Duodenal mucosa (tissue), 2 donors: Measurements from ENCODE around the gene PRKAB1.

ENCODE experiments used
- H3K27ac ChIP-seq: one replicate; pipeline ENCODE4 v1.7.0; 2013; ENCODE audit warnings: low read depth, low read length
- H3K27me3 ChIP-seq, 2 donors: one replicate each; pipeline ENCODE4 v1.7.0; 2013; ENCODE audit warnings: low read length in 2 of 2, control low read depth in 1 of 2; ENCODE audit not compliant: insufficient read depth in 2 of 2, control insufficient read depth in 1 of 2
- H3K36me3 ChIP-seq, 2 donors: one replicate each; pipeline ENCODE4 v1.7.0; 2013; ENCODE audit warnings: low read length in 2 of 2, control low read depth in 1 of 2; ENCODE audit not compliant: insufficient read depth in 2 of 2, control insufficient read depth in 1 of 2
- H3K4me1 ChIP-seq, 2 donors: one replicate each; pipeline ENCODE4 v1.7.0; 2013; ENCODE audit warnings: low read length in 2 of 2, control low read depth in 1 of 2; ENCODE audit not compliant: insufficient read depth in 2 of 2, control insufficient read depth in 1 of 2
- H3K4me3 ChIP-seq, 2 donors: one replicate each; pipeline ENCODE4 v1.7.0; 2013; ENCODE audit warnings: low read length in 2 of 2, low read depth in 1 of 2
- H3K9ac ChIP-seq, 2 donors: one replicate each; pipeline ENCODE4 v1.7.0; 2013; ENCODE audit warnings: low read length in 2 of 2, low read depth in 1 of 2
- H3K9me3 ChIP-seq, 2 donors: one replicate each; pipeline ENCODE4 v1.7.0; 2013; ENCODE audit warnings: low read length in 2 of 2, control low read depth in 1 of 2; ENCODE audit not compliant: control insufficient read depth in 1 of 2

PRKAB1 gene

GRCh38 chr12:119682639-119683252 lies 14.8 kb downstream of the PRKAB1 start:
- no peak overlapping the region for H3K4me3 ChIP-seq
- H3K27ac ChIP-seq: peak overlapping the region; percentile 72
- no peaks in the 10 kb centered on the region for H3K27me3 ChIP-seq
- H3K36me3 ChIP-seq: peaks cover 38 to 42% of the 10 kb centered on the region in 2 donors
- peaks cover 81 to 96% of the 10 kb centered on the region in 2 donors for H3K4me1 ChIP-seq
- H3K9me3 ChIP-seq: no peaks in the 10 kb centered on the region
- peak overlapping the region in 1 of 2 donors; percentile 27 for H3K9ac ChIP-seq

- Histone ChIP-seq H3K9ac (no peak overlapping the region), H3K4me1 (peaks cover 87 to 97% of the 10 kb centered on the region in 2 donors)
These were observed 15.5 kb downstream of the PRKAB1 start for GRCh38 chr12:119683413-119683812.

GRCh38 chr12:119683816-119684215 lies 15.9 kb downstream of the PRKAB1 start:
- Histone ChIP-seq H3K4me1 (peaks cover 89 to 95% of the 10 kb centered on the region in 2 donors), H3K36me3 (peaks cover 29 to 32% of the 10 kb centered on the region in 2 donors), H3K27me3 (no peaks in the 10 kb centered on the region), H3K4me3 (no peak overlapping the region), H3K27ac (peak overlapping the region; percentile 72), H3K9ac (peak overlapping the region in 1 of 2 donors; percentile 35), H3K9me3 (no peaks in the 10 kb centered on the region)

More at GRCh38 chr12:119683413-119683812, 15.5 kb downstream of the PRKAB1 start:
- Histone ChIP-seq H3K27ac (peak overlapping the region; percentile 72), H3K9me3 (no peaks in the 10 kb centered on the region), H3K4me3 (peak overlapping the region in 1 of 2 donors; percentile 19), H3K27me3 (no peaks in the 10 kb centered on the region), H3K36me3 (peaks cover 33 to 36% of the 10 kb centered on the region in 2 donors)

- Histone ChIP-seq H3K4me1 (peaks cover 79 to 85% of the 10 kb centered on the region in 2 donors), H3K36me3 (peaks cover 19 to 21% of the 10 kb centered on the region in 2 donors), H3K4me3 (no peak overlapping the region), H3K9me3 (no peaks in the 10 kb centered on the region), H3K9ac (peak overlapping the region in 1 of 2 donors; percentile 35), H3K27ac (peak overlapping the region; percentile 69), H3K27me3 (no peaks in the 10 kb centered on the region)
These were observed 16.9 kb downstream of the PRKAB1 start for GRCh38 chr12:119684711-119685369.

- Histone ChIP-seq H3K27ac (peak overlapping the region; percentile 30), H3K36me3 (peaks cover 14 to 16% of the 10 kb centered on the region in 2 donors), H3K4me3 (no peak overlapping the region), H3K4me1 (peaks cover 73 to 84% of the 10 kb centered on the region in 2 donors), H3K9me3 (no peaks in the 10 kb centered on the region), H3K27me3 (no peaks in the 10 kb centered on the region), H3K9ac (no peak overlapping the region)
These were observed 17.4 kb downstream of the PRKAB1 start for GRCh38 chr12:119685375-119685774.

GRCh38 chr12:119686355-119686754 lies 18.4 kb downstream of the PRKAB1 start:
- no peaks in the 10 kb centered on the region for H3K9me3 ChIP-seq
- H3K9ac ChIP-seq: peak overlapping the region in 1 of 2 donors; percentile 28
- H3K4me3 ChIP-seq: no peak overlapping the region
- peak overlapping the region; percentile 53 for H3K27ac ChIP-seq
- H3K36me3 ChIP-seq: peaks cover 6% of the 10 kb centered on the region in 2 donors
- no peaks in the 10 kb centered on the region for H3K27me3 ChIP-seq
- H3K4me1 ChIP-seq: peaks cover 71 to 83% of the 10 kb centered on the region in 2 donors

GRCh38 chr12:119686776-119687175 lies 18.8 kb downstream of the PRKAB1 start:
- Histone ChIP-seq H3K4me3 (no peak overlapping the region), H3K9ac (peak overlapping the region in 1 of 2 donors; percentile 28), H3K27me3 (no peaks in the 10 kb centered on the region), H3K36me3 (peaks cover 3 to 6% of the 10 kb centered on the region in 2 donors), H3K27ac (peak overlapping the region; percentile 53), H3K9me3 (no peaks in the 10 kb centered on the region), H3K4me1 (peaks cover 71 to 83% of the 10 kb centered on the region in 2 donors)

- peaks cover 71 to 83% of the 10 kb centered on the region in 2 donors for H3K4me1 ChIP-seq
- H3K27ac ChIP-seq: peak overlapping the region; percentile 53
- H3K36me3 ChIP-seq: no peaks in the 10 kb centered on the region
These were observed 19.5 kb downstream of the PRKAB1 start for GRCh38 chr12:119687406-119687805.

GRCh38 chr12:119687879-119688278 lies 19.9 kb downstream of the PRKAB1 start:
- Histone ChIP-seq H3K9me3 (no peaks in the 10 kb centered on the region), H3K4me1 (peaks cover 70 to 83% of the 10 kb centered on the region in 2 donors), H3K27ac (no peak overlapping the region), H3K27me3 (no peaks in the 10 kb centered on the region), H3K4me3 (no peak overlapping the region), H3K36me3 (no peaks in the 10 kb centered on the region), H3K9ac (no peak overlapping the region)

More at GRCh38 chr12:119687406-119687805, 19.5 kb downstream of the PRKAB1 start:
- no peak overlapping the region for H3K4me3 ChIP-seq
- H3K27me3 ChIP-seq: no peaks in the 10 kb centered on the region
- no peak overlapping the region for H3K9ac ChIP-seq
- H3K9me3 ChIP-seq: no peaks in the 10 kb centered on the region

GRCh38 chr12:119689935-119690500 lies 22.1 kb downstream of the PRKAB1 start:
- H3K9ac ChIP-seq: no peak overlapping the region
- no peaks in the 10 kb centered on the region for H3K27me3 ChIP-seq
- no peaks in the 10 kb centered on the region for H3K36me3 ChIP-seq
- no peaks in the 10 kb centered on the region for H3K9me3 ChIP-seq
- H3K27ac ChIP-seq: no peak overlapping the region
- H3K4me1 ChIP-seq: peaks cover 71 to 74% of the 10 kb centered on the region in 2 donors
- no peak overlapping the region for H3K4me3 ChIP-seq
